GM18520 (cell line): ENCODE measurements around the gene VAV1.
"Not testable (repeated sequence)": the region's sequence is repeated elsewhere in the genome, so short reads cannot be mapped to it uniquely, and the experiment has no call there.

ENCODE experiments used
- ATAC-seq: cut with Tn5 transposase; IDR thresholded peaks from one replicate; pipeline ENCODE4 v1.9.1; 2021; ENCODE audit not compliant: unreplicated experiment

VAV1 gene

GRCh38 chr19:6760606-6761005 lies 11.9 kb upstream of the VAV1 start:
- no peak for ATAC-seq

GRCh38 chr19:6761053-6761676 lies 11.3 kb upstream of the VAV1 start:
- ATAC-seq, result no peak

- not testable (repeated sequence) for ATAC-seq
Measured at GRCh38 chr19:6762253-6762797, 10.2 kb upstream of the VAV1 start.

GRCh38 chr19:6765738-6766356 lies 6.7 kb upstream of the VAV1 start:
- no peak for ATAC-seq

- ATAC-seq, result no peak
Measured at GRCh38 chr19:6766357-6767080, 6.0 kb upstream of the VAV1 start.

GRCh38 chr19:6767081-6767356 lies 5.5 kb upstream of the VAV1 start:
- ATAC-seq, result peak; percentile 6

GRCh38 chr19:6767357-6768235 lies 4.9 kb upstream of the VAV1 start, which contains the start of gene SH2D3A:
Gene SH2D3A, minus strand, starts transcription at chr19:6767435. Its CDS starts 3,687 bp downstream, at chr19:6763748.
- peak; percentile 68 for ATAC-seq

GRCh38 chr19:6768236-6768785 lies 4.2 kb upstream of the VAV1 start:
- ATAC-seq, result no peak

GRCh38 chr19:6769006-6769619 lies 3.4 kb upstream of the VAV1 start:
- ATAC-seq, result no peak

- ATAC-seq, result not testable (repeated sequence)
Measured at GRCh38 chr19:6771648-6772027, 870 bp upstream of the VAV1 start.

GRCh38 chr19:6772866-6773322 lies 386 bp downstream of the VAV1 start:
- no peak for ATAC-seq

- no peak for ATAC-seq
Measured at GRCh38 chr19:6773323-6773931, 919 bp downstream of the VAV1 start.

GRCh38 chr19:6774821-6775707 lies 2.6 kb downstream of the VAV1 start:
- no peak for ATAC-seq

GRCh38 chr19:6776045-6776444 lies 3.5 kb downstream of the VAV1 start:
- ATAC-seq, result not testable (repeated sequence)

- ATAC-seq, result no peak
Measured at GRCh38 chr19:6776999-6777398, 4.5 kb downstream of the VAV1 start.

GRCh38 chr19:6777434-6777833 lies 4.9 kb downstream of the VAV1 start:
- ATAC-seq, result no peak

- ATAC-seq, result no peak
Measured at GRCh38 chr19:6778386-6778785, 5.9 kb downstream of the VAV1 start.

- no peak for ATAC-seq
Measured at GRCh38 chr19:6779206-6779605, 6.7 kb downstream of the VAV1 start.

GRCh38 chr19:6787393-6787792 lies 14.9 kb downstream of the VAV1 start:
- no peak for ATAC-seq
